Liver (tissue), 9 donors: ENCODE results near the gene KIF4B. TPM values are rescaled to one million over a fixed set of nuclear protein-coding genes. Genes with fewer than 3 reads are reported as not detected.

Experiments
- DNase-seq: peaks from one replicate; pipeline ENCODE4 v3.0.0-alpha.2; 2017; ENCODE audit warnings: low spot score
- H3K27ac ChIP-seq, 2 donors: one replicate each; pipeline ENCODE4 v1.7.0; 2013; ENCODE audit warnings: inconsistent platforms in 2 of 2, low read length in 2 of 2, control low read depth in 1 of 2, low read depth in 1 of 2, mild to moderate bottlenecking in 1 of 2
- H3K27me3 ChIP-seq, 4 donors: one replicate each; pipeline versions ENCODE4 v1.6.1 to v1.7.0; 2013; ENCODE audit warnings: low read length in 3 of 4, inconsistent platforms in 1 of 4, mild to moderate bottlenecking in 1 of 4, moderate library complexity in 1 of 4; ENCODE audit not compliant: control insufficient read depth in 4 of 4, insufficient read depth in 4 of 4
- H3K36me3 ChIP-seq, 4 donors: one replicate each; pipeline versions ENCODE4 v1.6.1 to v1.7.0; 2013; ENCODE audit warnings: low read length in 3 of 4, mild to moderate bottlenecking in 3 of 4, low read depth in 1 of 4, moderate library complexity in 1 of 4; ENCODE audit not compliant: control insufficient read depth in 4 of 4, insufficient read depth in 3 of 4
- H3K4me1 ChIP-seq, 4 donors: one replicate each; pipeline versions ENCODE4 v1.6.1 to v1.7.0; 2013; ENCODE audit warnings: low read length in 3 of 4, mild to moderate bottlenecking in 3 of 4, moderate library complexity in 1 of 4; ENCODE audit not compliant: control insufficient read depth in 4 of 4, insufficient read depth in 4 of 4
- H3K4me3 ChIP-seq, 3 donors: one replicate each; pipeline versions ENCODE4 v1.6.1 to v1.7.0; 2013; ENCODE audit warnings: low read length in 3 of 3, control low read depth in 1 of 3, low read depth in 1 of 3, mild to moderate bottlenecking in 1 of 3
- H3K9ac ChIP-seq, 2 donors: one replicate each; pipeline ENCODE4 v1.7.0; 2013; ENCODE audit warnings: low read length in 2 of 2, mild to moderate bottlenecking in 2 of 2, moderate library complexity in 2 of 2, control low read depth in 1 of 2, low read depth in 1 of 2
- H3K9me3 ChIP-seq, 4 donors: one replicate each; pipeline versions ENCODE4 v1.6.1 to v1.7.0; 2013; ENCODE audit warnings: low read length in 3 of 4; ENCODE audit not compliant: control insufficient read depth in 4 of 4
- EGR1 ChIP-seq, 2 donors: IDR thresholded peaks; 2 replicates each; pipeline ENCODE4 v1.6.1; 2016 to 2018; ENCODE audit warnings: antibody characterized with exemption in 2 of 2, low read depth in 2 of 2
- FOXA1 ChIP-seq: IDR thresholded peaks from 2 replicates; pipeline ENCODE4 v1.6.1; 2016; ENCODE audit warnings: antibody characterized with exemption
- FOXA2 ChIP-seq: IDR thresholded peaks from 2 replicates; pipeline ENCODE4 v1.6.1; 2016; ENCODE audit warnings: antibody characterized with exemption
- GABPA ChIP-seq, 2 donors: IDR thresholded peaks in 1 of 2; conservative IDR thresholded peaks in 1 of 2; 2 replicates each; pipeline ENCODE4 v1.6.1; 2016; ENCODE audit warnings: antibody characterized with exemption in 2 of 2, mild to moderate bottlenecking in 1 of 2, moderate library complexity in 1 of 2
- HNF4A ChIP-seq, 2 donors: conservative IDR thresholded peaks; 2 replicates each; pipeline ENCODE4 v1.6.1; 2016; ENCODE audit warnings: antibody characterized with exemption in 2 of 2, mild to moderate bottlenecking in 2 of 2
- HNF4G ChIP-seq: IDR thresholded peaks from 2 replicates; pipeline ENCODE4 v1.6.1; 2016; ENCODE audit warnings: antibody characterized with exemption
- JUND ChIP-seq, 2 donors: IDR thresholded peaks; 2 replicates each; pipeline ENCODE4 v1.6.1; 2016; ENCODE audit warnings: antibody characterized with exemption in 2 of 2
- NR2F2 ChIP-seq: IDR thresholded peaks from 2 replicates; pipeline ENCODE4 v1.6.1; 2016; ENCODE audit warnings: antibody characterized with exemption
- RAD21 ChIP-seq, 2 donors: IDR thresholded peaks; 2 replicates each; pipeline ENCODE4 v1.6.1; 2016; ENCODE audit warnings: antibody characterized with exemption in 2 of 2, mild to moderate bottlenecking in 2 of 2
- RXRA ChIP-seq, 2 donors: IDR thresholded peaks; 2 replicates each; pipeline ENCODE4 v1.6.1; 2017 to 2018; ENCODE audit warnings: antibody characterized with exemption in 2 of 2, mild to moderate bottlenecking in 1 of 2
- SP1 ChIP-seq: IDR thresholded peaks from 2 replicates; pipeline ENCODE4 v1.6.1; 2018; ENCODE audit warnings: antibody characterized with exemption, mild to moderate bottlenecking
- TAF1 ChIP-seq: conservative IDR thresholded peaks from 2 replicates; pipeline ENCODE4 v1.6.1; 2016; ENCODE audit warnings: antibody characterized with exemption, mild to moderate bottlenecking
- YY1 ChIP-seq: IDR thresholded peaks from 2 replicates; pipeline ENCODE4 v1.6.1; 2016; ENCODE audit warnings: antibody characterized with exemption, mild to moderate bottlenecking
- WGBS: extraction: QIAGEN DNeasy Blood & Tissue Kit; methylation state at CpG from one replicate; pipeline ENCODE4 v1.1.7; 2013; 5-methylcytosine and 5-hydroxymethylcytosine counted together
- polyA plus RNA-seq, 2 donors: library from polyadenylated mRNA; stranded (reverse) in 1 of 2; unstranded in 1 of 2; fragments of 200-250 nt in 1 of 2; fragments of >200 nt in 1 of 2; fragmentation: Nextera tagmentation in 1 of 2; extraction: Ambion mirVana in 1 of 2; gene quantifications; one replicate each; pipeline versions ENCODE4 v1.2.1 to v1.2.3, GENCODE V29; 2013 to 2015
- total RNA-seq, 2 donors: library from RNA; depleted of rRNA; stranded (reverse); fragments of >200 nt; gene quantifications; one replicate each; pipeline ENCODE4 v1.2.3, GENCODE V29; 2014
- TF ChIP-seq, protein P1 (sequence below): fragments of 150-350 bp; IDR thresholded peaks from 2 replicates; pipeline ENCODE4 v1.5.1; 2017; ENCODE audit warnings: improper control_type of control experiment, low read depth, low read length; ENCODE audit not compliant: missing input control
- TF ChIP-seq, protein P2 (sequence below): IDR thresholded peaks from 2 replicates; pipeline ENCODE4 v1.6.1; 2016; ENCODE audit warnings: antibody characterized with exemption
- TF ChIP-seq, protein P3 (sequence below): IDR thresholded peaks from 2 replicates; pipeline ENCODE4 v1.6.1; 2016; ENCODE audit warnings: antibody characterized with exemption
- TF ChIP-seq, protein P4 (sequence below): IDR thresholded peaks from 2 replicates; pipeline ENCODE4 v1.6.1; 2016; ENCODE audit warnings: antibody characterized with exemption, mild to moderate bottlenecking
- TF ChIP-seq, protein P5 (sequence below): IDR thresholded peaks from 2 replicates; pipeline ENCODE4 v1.6.1; 2016; ENCODE audit warnings: antibody characterized with exemption
- donor health status: healthy.
- donor health status: healthy.
- donor health status: healthy.
- donor health status: healthy.
- donor health status: healthy.

KIF4B gene
- total and polyA plus RNA-seq, 4 donors: 0.05 to 0.17 TPM; not detected in 2

DNA sequence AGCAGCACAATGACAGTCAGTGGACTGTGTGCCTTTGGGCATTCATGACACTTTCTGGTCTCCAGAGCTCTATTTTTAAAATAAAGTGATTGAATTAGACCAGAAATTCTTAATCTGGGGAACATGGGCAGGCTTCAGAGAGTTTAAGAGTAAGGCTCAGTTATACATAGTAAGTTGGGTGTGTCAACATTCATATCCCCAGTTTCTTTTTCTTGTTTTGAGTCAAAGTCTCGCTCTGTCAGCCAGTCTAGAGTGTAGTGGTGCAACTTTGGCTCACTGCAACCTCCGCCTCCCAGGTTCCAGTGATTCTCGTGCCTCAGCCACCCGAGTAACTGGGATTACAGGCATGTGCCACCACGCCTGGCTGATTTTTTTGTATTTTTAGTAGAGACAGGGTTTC is 13.7 kb upstream of the KIF4B start:
- no peak for DNase-seq
- H3K36me3 ChIP-seq: no peaks in the 10 kb centered on the region
- no peak overlapping the region for H3K27ac ChIP-seq
- no peak overlapping the region for H3K9ac ChIP-seq
- no peak for TF ChIP-seq HNF4G
- TF ChIP-seq, protein P1, sequence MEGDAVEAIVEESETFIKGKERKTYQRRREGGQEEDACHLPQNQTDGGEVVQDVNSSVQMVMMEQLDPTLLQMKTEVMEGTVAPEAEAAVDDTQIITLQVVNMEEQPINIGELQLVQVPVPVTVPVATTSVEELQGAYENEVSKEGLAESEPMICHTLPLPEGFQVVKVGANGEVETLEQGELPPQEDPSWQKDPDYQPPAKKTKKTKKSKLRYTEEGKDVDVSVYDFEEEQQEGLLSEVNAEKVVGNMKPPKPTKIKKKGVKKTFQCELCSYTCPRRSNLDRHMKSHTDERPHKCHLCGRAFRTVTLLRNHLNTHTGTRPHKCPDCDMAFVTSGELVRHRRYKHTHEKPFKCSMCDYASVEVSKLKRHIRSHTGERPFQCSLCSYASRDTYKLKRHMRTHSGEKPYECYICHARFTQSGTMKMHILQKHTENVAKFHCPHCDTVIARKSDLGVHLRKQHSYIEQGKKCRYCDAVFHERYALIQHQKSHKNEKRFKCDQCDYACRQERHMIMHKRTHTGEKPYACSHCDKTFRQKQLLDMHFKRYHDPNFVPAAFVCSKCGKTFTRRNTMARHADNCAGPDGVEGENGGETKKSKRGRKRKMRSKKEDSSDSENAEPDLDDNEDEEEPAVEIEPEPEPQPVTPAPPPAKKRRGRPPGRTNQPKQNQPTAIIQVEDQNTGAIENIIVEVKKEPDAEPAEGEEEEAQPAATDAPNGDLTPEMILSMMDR: no peak
- TF ChIP-seq, protein P2, sequence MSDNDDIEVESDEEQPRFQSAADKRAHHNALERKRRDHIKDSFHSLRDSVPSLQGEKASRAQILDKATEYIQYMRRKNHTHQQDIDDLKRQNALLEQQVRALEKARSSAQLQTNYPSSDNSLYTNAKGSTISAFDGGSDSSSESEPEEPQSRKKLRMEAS: no peak
- TF ChIP-seq FOXA1: no peak
- TF ChIP-seq RXRA (IDR thresholded peaks at IDR 0.05): no peak
- TF ChIP-seq, protein P3, sequence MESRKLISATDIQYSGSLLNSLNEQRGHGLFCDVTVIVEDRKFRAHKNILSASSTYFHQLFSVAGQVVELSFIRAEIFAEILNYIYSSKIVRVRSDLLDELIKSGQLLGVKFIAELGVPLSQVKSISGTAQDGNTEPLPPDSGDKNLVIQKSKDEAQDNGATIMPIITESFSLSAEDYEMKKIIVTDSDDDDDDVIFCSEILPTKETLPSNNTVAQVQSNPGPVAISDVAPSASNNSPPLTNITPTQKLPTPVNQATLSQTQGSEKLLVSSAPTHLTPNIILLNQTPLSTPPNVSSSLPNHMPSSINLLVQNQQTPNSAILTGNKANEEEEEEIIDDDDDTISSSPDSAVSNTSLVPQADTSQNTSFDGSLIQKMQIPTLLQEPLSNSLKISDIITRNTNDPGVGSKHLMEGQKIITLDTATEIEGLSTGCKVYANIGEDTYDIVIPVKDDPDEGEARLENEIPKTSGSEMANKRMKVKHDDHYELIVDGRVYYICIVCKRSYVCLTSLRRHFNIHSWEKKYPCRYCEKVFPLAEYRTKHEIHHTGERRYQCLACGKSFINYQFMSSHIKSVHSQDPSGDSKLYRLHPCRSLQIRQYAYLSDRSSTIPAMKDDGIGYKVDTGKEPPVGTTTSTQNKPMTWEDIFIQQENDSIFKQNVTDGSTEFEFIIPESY: no peak
- no peak for TF ChIP-seq GABPA (IDR thresholded peaks at IDR 0.05 in 1 of 2, conservative IDR thresholded peaks at IDR 0.05 in 1 of 2)
- TF ChIP-seq, protein P4, sequence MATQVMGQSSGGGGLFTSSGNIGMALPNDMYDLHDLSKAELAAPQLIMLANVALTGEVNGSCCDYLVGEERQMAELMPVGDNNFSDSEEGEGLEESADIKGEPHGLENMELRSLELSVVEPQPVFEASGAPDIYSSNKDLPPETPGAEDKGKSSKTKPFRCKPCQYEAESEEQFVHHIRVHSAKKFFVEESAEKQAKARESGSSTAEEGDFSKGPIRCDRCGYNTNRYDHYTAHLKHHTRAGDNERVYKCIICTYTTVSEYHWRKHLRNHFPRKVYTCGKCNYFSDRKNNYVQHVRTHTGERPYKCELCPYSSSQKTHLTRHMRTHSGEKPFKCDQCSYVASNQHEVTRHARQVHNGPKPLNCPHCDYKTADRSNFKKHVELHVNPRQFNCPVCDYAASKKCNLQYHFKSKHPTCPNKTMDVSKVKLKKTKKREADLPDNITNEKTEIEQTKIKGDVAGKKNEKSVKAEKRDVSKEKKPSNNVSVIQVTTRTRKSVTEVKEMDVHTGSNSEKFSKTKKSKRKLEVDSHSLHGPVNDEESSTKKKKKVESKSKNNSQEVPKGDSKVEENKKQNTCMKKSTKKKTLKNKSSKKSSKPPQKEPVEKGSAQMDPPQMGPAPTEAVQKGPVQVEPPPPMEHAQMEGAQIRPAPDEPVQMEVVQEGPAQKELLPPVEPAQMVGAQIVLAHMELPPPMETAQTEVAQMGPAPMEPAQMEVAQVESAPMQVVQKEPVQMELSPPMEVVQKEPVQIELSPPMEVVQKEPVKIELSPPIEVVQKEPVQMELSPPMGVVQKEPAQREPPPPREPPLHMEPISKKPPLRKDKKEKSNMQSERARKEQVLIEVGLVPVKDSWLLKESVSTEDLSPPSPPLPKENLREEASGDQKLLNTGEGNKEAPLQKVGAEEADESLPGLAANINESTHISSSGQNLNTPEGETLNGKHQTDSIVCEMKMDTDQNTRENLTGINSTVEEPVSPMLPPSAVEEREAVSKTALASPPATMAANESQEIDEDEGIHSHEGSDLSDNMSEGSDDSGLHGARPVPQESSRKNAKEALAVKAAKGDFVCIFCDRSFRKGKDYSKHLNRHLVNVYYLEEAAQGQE: no peak
- no peak for TF ChIP-seq RAD21 (IDR thresholded peaks at IDR 0.05)
- TF ChIP-seq JUND (IDR thresholded peaks at IDR 0.05): no peak
- TF ChIP-seq FOXA2: no peak
- TF ChIP-seq TAF1: no peak
- TF ChIP-seq, protein P5, sequence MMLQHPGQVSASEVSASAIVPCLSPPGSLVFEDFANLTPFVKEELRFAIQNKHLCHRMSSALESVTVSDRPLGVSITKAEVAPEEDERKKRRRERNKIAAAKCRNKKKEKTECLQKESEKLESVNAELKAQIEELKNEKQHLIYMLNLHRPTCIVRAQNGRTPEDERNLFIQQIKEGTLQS: no peak
- TF ChIP-seq YY1: no peak
- no peak for TF ChIP-seq SP1
- no peak for TF ChIP-seq HNF4A (conservative IDR thresholded peaks at IDR 0.05)
- TF ChIP-seq EGR1 (IDR thresholded peaks at IDR 0.05; ENCODE audit: low read depth in 2 of 2): no peak
- no peak for TF ChIP-seq NR2F2
- H3K9me3 ChIP-seq: no peaks in the 10 kb centered on the region
- H3K4me1 ChIP-seq: no peaks in the 10 kb centered on the region
- 87% methylated on average over 5 of the region's 5 CpGs for WGBS
- H3K27me3 ChIP-seq: no peaks in the 10 kb centered on the region
- H3K4me3 ChIP-seq: no peak overlapping the region
